Sigmoid colon (tissue), 7 donors: ENCODE measurements around the gene POMC. TPM values are rescaled to one million over a fixed set of nuclear protein-coding genes. Genes with fewer than 3 reads are reported as not detected.
A peak's percentile ranks its signal among the peaks of the same experiment; 100 is the strongest.
"Not testable (repeated sequence)": the region's sequence is repeated elsewhere in the genome, so short reads cannot be mapped to it uniquely, and the experiment has no call there.

Experiments used
- DNase-seq: peaks from one replicate; pipeline ENCODE4 v3.0.0-alpha.2; 2019
- H3K27ac ChIP-seq, 4 donors: fragments of 200-600 bp; sonication (generic); one replicate each; pipeline ENCODE4 v1.5.1; 2016 to 2019; ENCODE audit warnings: mild to moderate bottlenecking in 1 of 4
- H3K27me3 ChIP-seq, 3 donors: fragments of 200-600 bp; sonication (generic); one replicate each; pipeline ENCODE4 v1.5.1; 2019; ENCODE audit warnings: mild to moderate bottlenecking in 1 of 3
- H3K36me3 ChIP-seq, 4 donors: fragments of 200-600 bp; sonication (generic); one replicate each; pipeline ENCODE4 v1.5.1; 2016 to 2019
- H3K4me1 ChIP-seq, 4 donors: fragments of 200-600 bp; sonication (generic); one replicate each; pipeline ENCODE4 v1.5.1; 2017 to 2019
- H3K4me3 ChIP-seq, 4 donors: fragments of 200-600 bp; sonication (generic); one replicate each; pipeline ENCODE4 v1.5.1; 2017 to 2019; ENCODE audit warnings: mild to moderate bottlenecking in 2 of 4, moderate library complexity in 1 of 4
- H3K9me3 ChIP-seq, 4 donors: fragments of 200-600 bp in 3 of 4; sonication (generic) in 3 of 4; one replicate each; pipeline versions ENCODE4 v1.5.1 to v1.6.1; 2013 to 2019
- CTCF ChIP-seq, 4 experiments: fragments of 450-650 bp in 3 of 4; fragments of 200-600 bp in 1 of 4; IDR thresholded peaks; one replicate each; pipeline ENCODE4 v1.5.1; 2016 to 2019; ENCODE audit warnings: antibody characterized with exemption in 4 of 4, mild to moderate bottlenecking in 3 of 4, moderate library complexity in 2 of 4
- EP300 ChIP-seq, 4 donors: sonication (generic); formaldehyde crosslinking; IDR thresholded peaks; one replicate each; pipeline ENCODE4 v1.6.1; 2017; ENCODE audit warnings: antibody characterized with exemption in 4 of 4
- POLR2A ChIP-seq, 2 donors: fragments of 450-650 bp; IDR thresholded peaks; one replicate each; pipeline ENCODE4 v1.6.1; 2016; ENCODE audit warnings: antibody characterized with exemption in 2 of 2, mild to moderate bottlenecking in 2 of 2, moderate library complexity in 2 of 2
- POLR2AphosphoS5 ChIP-seq, 4 donors: sonication (generic); formaldehyde crosslinking; IDR thresholded peaks; one replicate each; pipeline ENCODE4 v1.6.1; 2017; ENCODE audit warnings: antibody characterized with exemption in 4 of 4
- WGBS, 2 donors: extraction: QIAGEN DNeasy Blood & Tissue Kit; methylation state at CpG; one replicate each; pipeline ENCODE4 v1.1.7; 2013; 5-methylcytosine and 5-hydroxymethylcytosine counted together
- intact Hi-C: fragments of 100-400 bp; cut with DNase I; formaldehyde crosslinking; loops from one replicate; pipeline ENCODE4 v1.15.1; 2023
- polyA plus RNA-seq, 3 donors: library from polyadenylated mRNA; stranded (reverse); fragments of 200-250 nt; gene quantifications; one replicate each; pipeline ENCODE4 v1.2.3, GENCODE V29; 2013
- total RNA-seq, 4 donors: library from RNA; depleted of rRNA; stranded (reverse); fragments of >200 nt; gene quantifications; one replicate each; pipeline ENCODE4 v1.1.0, GENCODE V29; 2016
- donor health status: healthy with polysubstance abuse.
- donor health status: Bipolar disorder and iron deficiency.
- donor health status: healthy.

POMC gene
- total and polyA plus RNA-seq, 7 donors = 0.69 to 34.2 (median 18.1) TPM

- H3K4me1 ChIP-seq = peaks cover 0 to 10% (median 7%) of the 10 kb centered on the region in 4 donors
- DNase-seq = no peak
- no peaks in the 10 kb centered on the region for H3K9me3 ChIP-seq
- TF ChIP-seq POLR2A (IDR thresholded peaks at IDR 0.05) (no peak), CTCF (IDR thresholded peaks at IDR 0.05) (no peak), POLR2AphosphoS5 (IDR thresholded peaks at IDR 0.05) (no peak), EP300 (IDR thresholded peaks at IDR 0.05) (no peak)
- no peak overlapping the region for H3K4me3 ChIP-seq
- no peaks in the 10 kb centered on the region for H3K36me3 ChIP-seq
- intact Hi-C loops = no loop called here
- H3K27me3 ChIP-seq = no peaks in the 10 kb centered on the region
- WGBS, 2 donors = 64 to 77% methylated on average over 8 of the region's 8 CpGs
- no peak overlapping the region for H3K27ac ChIP-seq
Observed at GRCh38 chr2:25213229-25213628, 44.8 kb upstream of the POMC start.

- H3K9me3 ChIP-seq, H3K27me3 ChIP-seq, H3K27ac ChIP-seq, H3K36me3 ChIP-seq, H3K4me1 ChIP-seq, DNase-seq, H3K4me3 ChIP-seq, intact Hi-C loops: not testable (repeated sequence)
- WGBS, 2 donors = 94 to 96% methylated on average over 6 of the region's 6 CpGs
Observed at GRCh38 chr2:25210923-25211322, 42.5 kb upstream of the POMC start.

GRCh38 chr2:25207078-25207545 is 38.7 kb upstream of the POMC start:
- H3K27me3 ChIP-seq = no peaks in the 10 kb centered on the region
- no peak overlapping the region for H3K4me3 ChIP-seq
- no peak for DNase-seq
- WGBS, 2 donors = 56 to 83% methylated on average over 5 of the region's 5 CpGs
- no peaks in the 10 kb centered on the region for H3K9me3 ChIP-seq
- H3K4me1 ChIP-seq = peaks cover 0 to 5% (median 0%) of the 10 kb centered on the region in 4 donors
- intact Hi-C loops = loop anchor here (10.0 kb wide), 1 partner anchor 782 kb away; no protein-coding TSS in a partner anchor
- no peak overlapping the region for H3K27ac ChIP-seq
- no peaks in the 10 kb centered on the region for H3K36me3 ChIP-seq
- TF ChIP-seq CTCF (IDR thresholded peaks at IDR 0.05) = no peak
- TF ChIP-seq POLR2AphosphoS5 (IDR thresholded peaks at IDR 0.05) = no peak
- no peak for TF ChIP-seq EP300 (IDR thresholded peaks at IDR 0.05)
- TF ChIP-seq POLR2A (IDR thresholded peaks at IDR 0.05) = no peak

- intact Hi-C loops = loop anchor here (10.0 kb wide), 1 partner anchor 780 kb away; no protein-coding TSS in a partner anchor
- WGBS, 2 donors = 42% methylated on average over 59 of the region's 59 CpGs
- no peak for TF ChIP-seq CTCF (IDR thresholded peaks at IDR 0.05)
- TF ChIP-seq POLR2AphosphoS5 (IDR thresholded peaks at IDR 0.05) = no peak
- TF ChIP-seq EP300 (IDR thresholded peaks at IDR 0.05) = no peak
- TF ChIP-seq POLR2A (IDR thresholded peaks at IDR 0.05) = no peak
- Histone ChIP-seq H3K4me1 (peaks cover 0 to 5% (median 0%) of the 10 kb centered on the region in 4 donors), H3K27ac (peak overlapping the region in 2 of 4 donors; percentile 10 to 28), H3K9me3 (no peaks in the 10 kb centered on the region), H3K27me3 (no peaks in the 10 kb centered on the region), H3K4me3 (peak overlapping the region in 3 of 4 donors; percentile 25 to 42 (median 38)), H3K36me3 (no peaks in the 10 kb centered on the region)
- DNase-seq = no peak
Observed at GRCh38 chr2:25204190-25204838, 35.9 kb upstream of the POMC start.

GRCh38 chr2:25202275-25202674 is 33.9 kb upstream of the POMC start:
- H3K4me3 ChIP-seq = no peak overlapping the region
- intact Hi-C loops = loop anchor here (10.0 kb wide), 1 partner anchor 777 kb away; no protein-coding TSS in a partner anchor
- H3K27ac ChIP-seq = no peak overlapping the region
- 59 to 84% methylated on average over 11 of the region's 11 CpGs for WGBS, 2 donors
- peaks cover 0 to 5% (median 0%) of the 10 kb centered on the region in 4 donors for H3K4me1 ChIP-seq
- DNase-seq = no peak
- TF ChIP-seq POLR2A (IDR thresholded peaks at IDR 0.05) = no peak
- no peak for TF ChIP-seq POLR2AphosphoS5 (IDR thresholded peaks at IDR 0.05)
- H3K9me3 ChIP-seq = no peaks in the 10 kb centered on the region
- H3K27me3 ChIP-seq = no peaks in the 10 kb centered on the region
- no peaks in the 10 kb centered on the region for H3K36me3 ChIP-seq
